CD4-positive, alpha-beta T cell treated with Interleukin-1 beta for 1 hour (primary cell): ENCODE data around the gene DEPDC1B.
A peak's percentile ranks its signal among the peaks of the same experiment; 100 is the strongest.
"Not testable (repeated sequence)": the region's sequence is repeated elsewhere in the genome, so short reads cannot be mapped to it uniquely, and the experiment has no call there.

Experiments used
- DNase-seq, 2 donors: peaks; one replicate each; pipeline ENCODE4 v3.0.0-alpha.2; 2020 to 2022

DEPDC1B gene

GRCh38 chr5:60698336-60698735, 1.6 kb downstream of the DEPDC1B start:
- no peak for DNase-seq

DNA sequence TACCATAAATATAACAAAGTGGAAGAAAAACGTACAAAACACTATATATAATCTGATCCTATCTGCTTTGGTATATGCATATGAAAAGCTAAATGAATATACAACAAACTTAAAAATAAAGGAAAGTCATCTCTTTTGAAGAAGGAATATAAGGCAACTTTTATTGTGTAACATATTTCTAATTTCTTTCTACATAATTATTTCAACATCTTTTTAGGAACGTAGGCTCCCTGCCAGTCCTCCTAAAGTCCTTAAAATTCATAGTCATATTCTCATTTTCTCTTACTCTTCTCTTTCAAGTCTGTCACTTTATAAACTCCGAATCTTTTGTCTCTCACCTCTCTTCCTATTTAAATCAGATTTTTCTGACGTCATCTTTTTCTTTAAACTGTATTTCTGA, 9.6 kb downstream of the DEPDC1B start:
- DNase-seq = no peak

DNA sequence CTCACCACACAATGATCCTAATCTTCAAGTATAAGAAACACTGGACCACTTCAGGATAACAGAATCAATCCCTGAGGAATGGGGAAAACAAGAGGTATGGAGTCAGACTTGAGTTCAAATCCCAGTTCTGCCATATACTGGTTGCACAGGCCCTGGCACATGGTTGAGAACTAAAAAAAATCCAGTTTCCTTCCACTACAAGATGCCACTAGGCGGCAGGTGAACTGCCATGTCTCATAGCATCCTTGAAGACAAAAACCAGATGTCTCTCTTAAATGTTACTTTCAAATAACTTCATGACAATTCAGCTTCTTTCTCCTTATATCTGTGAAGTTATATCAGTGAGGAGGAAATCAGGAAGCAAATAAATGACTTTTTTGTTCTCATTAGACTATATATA, 11.0 kb downstream of the DEPDC1B start:
- no peak for DNase-seq

GRCh38 chr5:60687927-60688720, 11.8 kb downstream of the DEPDC1B start:
- peak in 1 of 2 donors; percentile 12 for DNase-seq

DNA sequence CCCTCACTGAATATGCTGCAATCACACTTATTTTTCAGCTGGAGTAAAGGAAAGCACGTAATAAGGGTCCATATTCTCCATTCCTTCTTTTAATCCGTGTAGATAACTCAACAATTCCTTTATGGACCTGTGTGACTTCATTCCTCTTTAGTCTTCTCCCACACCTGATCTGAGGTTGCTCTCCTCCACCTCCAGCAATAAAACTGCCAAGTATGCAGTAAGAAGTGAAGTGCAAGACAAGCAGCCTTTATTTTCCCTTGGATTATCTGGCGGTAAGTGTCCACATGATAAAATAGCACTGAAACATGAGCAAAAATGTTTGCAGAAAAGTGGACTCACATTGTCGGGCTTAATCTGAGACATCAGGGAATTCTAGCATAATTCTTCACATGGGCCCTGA, 13.8 kb downstream of the DEPDC1B start:
- no peak for DNase-seq

DNA sequence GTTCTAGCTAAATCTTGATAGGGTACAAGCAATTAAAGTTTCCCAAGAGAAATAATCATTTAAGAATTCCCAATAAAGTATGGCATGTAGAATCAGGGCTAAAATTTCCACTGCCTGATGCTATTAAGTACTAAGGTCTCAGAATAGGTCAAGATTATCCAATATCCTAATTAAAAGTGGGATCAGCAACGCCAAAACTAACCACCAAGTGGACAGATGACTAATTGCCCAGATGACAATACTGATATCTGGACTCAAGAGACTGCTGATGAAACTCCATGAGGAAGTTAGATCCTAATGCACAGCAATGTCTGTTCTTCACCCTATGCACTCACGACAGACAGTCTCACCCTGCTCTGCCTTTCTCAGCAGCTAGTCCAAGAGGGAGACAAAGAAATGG, 14.3 kb downstream of the DEPDC1B start:
- no peak for DNase-seq

DNA sequence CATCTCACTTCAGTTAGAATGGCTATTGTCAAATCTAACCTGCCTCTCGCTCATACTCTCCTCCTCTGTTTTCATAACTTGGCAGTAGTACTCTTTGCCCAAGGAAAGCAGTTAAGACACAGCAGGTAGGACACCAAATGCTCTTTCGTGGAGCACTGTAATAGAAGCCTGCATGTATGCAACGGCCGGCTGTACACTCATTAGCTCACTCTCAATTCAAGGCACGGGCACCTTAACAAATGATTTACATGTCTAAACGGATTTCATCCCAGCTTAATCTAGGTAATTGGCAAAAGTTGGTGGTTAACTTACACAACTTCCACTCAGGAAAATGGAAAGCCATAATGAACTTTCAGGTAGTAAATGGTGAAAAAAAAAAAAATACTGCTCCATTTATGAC, 14.9 kb downstream of the DEPDC1B start:
- no peak for DNase-seq

GRCh38 chr5:60682007-60682406, 18.0 kb downstream of the DEPDC1B start:
- not testable (repeated sequence) for DNase-seq

DNA sequence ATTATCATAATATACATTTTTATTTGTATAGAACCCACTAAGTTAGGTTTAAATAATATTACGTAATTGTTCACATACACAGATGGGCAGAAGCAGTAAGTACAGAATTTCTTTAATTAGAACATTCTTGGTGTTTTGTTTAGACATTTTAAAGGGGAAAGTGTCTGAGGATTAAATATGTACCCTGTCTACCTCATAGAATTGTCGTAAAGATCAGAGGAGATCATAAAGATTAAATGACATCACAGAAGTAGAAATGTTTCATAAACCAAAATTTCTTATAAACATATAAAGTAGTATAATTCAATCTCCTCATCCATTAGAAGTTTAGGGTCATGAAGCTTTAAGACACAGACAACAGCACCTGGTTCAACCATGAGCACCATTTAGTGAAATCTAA, 20.1 kb downstream of the DEPDC1B start:
- no peak for DNase-seq

- DNase-seq = peak in 1 of 2 donors; percentile 52
These were observed 21.9 kb downstream of the DEPDC1B start for GRCh38 chr5:60677850-60678664.

GRCh38 chr5:60675286-60675685, 24.7 kb downstream of the DEPDC1B start:
- no peak for DNase-seq

DNA sequence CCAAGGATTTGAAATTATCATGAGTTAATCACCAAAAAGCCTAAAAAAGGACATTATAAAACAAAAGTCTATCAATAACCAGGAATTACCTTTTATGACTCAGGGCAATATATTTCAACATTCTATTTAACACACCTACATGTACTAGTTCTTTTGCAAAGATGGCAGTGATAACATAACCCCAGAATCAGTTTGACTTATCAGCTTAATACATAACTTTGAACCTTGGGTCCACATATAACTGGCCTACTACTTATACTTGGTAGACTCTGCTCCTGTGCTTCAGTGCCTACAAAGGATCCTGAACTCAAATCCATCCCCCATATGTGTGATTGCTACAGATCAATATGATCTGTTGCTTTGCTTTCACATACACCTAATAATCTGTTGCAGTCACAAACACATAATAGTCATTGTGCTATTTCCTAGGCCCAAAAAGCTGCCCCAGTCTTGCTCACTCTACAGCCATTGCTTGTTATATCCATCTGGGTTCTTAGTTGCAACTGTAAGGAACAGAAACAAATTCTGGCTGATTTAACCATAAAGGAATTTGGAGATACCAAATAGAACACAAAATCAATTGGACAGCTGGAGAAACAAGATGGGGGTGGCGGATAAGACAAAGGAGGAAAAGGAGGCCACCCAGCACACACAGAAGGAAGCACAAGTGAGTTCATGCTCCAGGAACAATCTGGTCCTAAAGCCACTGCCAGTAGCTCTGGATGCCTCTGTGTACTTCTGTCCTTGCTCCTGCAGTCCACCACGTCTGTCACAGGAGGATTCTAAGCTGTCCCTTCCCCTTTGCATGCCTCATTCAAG, 25.5 kb downstream of the DEPDC1B start:
- DNase-seq = no peak

DNA sequence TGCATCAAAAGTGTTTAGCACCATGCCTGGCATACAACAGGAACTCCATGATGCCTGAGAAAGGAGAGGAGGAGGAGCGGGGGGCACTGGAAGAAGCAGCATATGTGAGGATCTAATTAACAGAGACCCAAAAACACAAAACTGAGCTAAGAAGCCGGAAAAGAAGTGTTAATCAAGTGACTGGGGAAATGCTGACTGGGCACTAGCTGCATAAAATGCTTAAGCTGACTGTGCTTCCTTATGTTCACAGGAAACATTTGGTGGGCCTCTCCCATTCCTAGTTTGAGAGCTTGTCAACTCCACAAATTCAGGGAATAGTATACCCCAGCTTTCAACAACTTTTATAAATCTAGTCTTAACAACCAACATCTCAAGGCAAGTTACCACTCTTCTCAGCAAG, 26.6 kb downstream of the DEPDC1B start:
- no peak for DNase-seq

GRCh38 chr5:60672693-60673264, 27.2 kb downstream of the DEPDC1B start:
- DNase-seq = no peak

GRCh38 chr5:60671899-60672692, 27.9 kb downstream of the DEPDC1B start:
- no peak for DNase-seq

DNA sequence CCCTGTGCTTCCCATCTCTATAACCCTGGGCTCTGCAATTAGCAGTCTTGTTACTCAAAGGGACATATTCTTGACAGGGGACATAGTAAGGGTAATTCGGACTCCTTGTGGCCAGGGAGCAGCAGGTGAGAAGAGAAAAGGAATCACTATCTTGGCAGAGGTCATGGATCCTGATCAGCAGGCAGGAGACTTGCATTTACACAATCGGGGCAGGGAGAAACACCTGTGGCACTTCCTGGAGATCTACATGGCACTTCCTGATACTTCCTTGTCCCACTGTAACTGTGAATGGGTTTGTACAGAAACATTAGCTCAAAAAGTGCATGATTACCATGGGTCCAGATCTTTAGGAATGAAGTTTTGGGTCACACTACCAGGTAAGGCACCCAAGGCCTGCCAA, 29.2 kb downstream of the DEPDC1B start:
- DNase-seq = no peak

- DNase-seq = peak in 1 of 2 donors; percentile 47
These were observed 31.2 kb downstream of the DEPDC1B start for GRCh38 chr5:60668686-60669304.

DNA sequence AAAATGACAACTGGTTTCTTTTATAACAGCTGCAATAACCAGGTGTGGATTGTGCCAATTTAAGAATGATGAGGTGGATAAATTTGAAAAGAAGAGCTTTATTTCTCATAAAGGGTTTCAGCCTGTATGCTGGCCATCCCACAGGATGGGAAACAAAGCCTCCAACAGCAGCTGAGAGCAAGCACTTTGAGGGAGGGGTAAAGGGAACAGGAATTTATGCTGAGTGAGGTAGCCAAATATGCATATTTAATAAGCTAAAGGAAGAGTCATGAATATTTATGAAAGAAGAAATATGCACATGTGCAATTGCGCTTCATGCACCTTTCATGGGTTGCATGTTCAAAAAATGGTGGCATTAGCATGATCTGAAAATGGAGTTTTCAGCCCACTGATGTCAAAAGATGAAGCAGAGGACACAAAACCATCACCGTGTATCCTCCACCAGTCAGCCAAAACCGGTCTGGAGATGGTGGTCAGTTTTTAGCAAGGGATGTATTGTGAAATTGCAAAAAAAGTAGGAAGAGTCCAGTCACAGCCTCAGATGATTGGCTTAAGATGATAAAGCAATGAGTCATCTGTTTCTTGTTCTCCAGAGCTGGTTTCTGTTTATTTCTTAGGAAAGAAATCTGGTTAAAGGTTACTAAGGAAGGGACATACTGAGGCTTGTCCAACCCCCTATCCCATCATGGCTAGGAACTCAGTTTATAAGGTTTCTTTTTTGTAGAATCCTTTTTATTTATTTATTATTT, 47.9 kb downstream of the DEPDC1B start:
- peak in 1 of 2 donors; percentile 15 for DNase-seq

GRCh38 chr5:60649288-60649917, 50.6 kb downstream of the DEPDC1B start:
- DNase-seq = peak in 1 of 2 donors; percentile 16

GRCh38 chr5:60648175-60648574, 51.8 kb downstream of the DEPDC1B start:
- DNase-seq = no peak
